Neutrophil (primary cell): Measurements from ENCODE around the gene ANKRD11.

ENCODE experiments used
- H3K27ac ChIP-seq: fragments of 200-600 bp; sonication (generic); 2 replicates; pipeline ENCODE4 v1.5.1; 2016; ENCODE audit warnings: mild to moderate bottlenecking, moderate library complexity
- H3K27me3 ChIP-seq: fragments of 200-600 bp; sonication (generic); 2 replicates; pipeline ENCODE4 v1.6.0; 2016; ENCODE audit warnings: mild to moderate bottlenecking
- H3K36me3 ChIP-seq: fragments of 200-600 bp; sonication (generic); 2 replicates; pipeline ENCODE4 v1.5.1; 2017
- H3K4me1 ChIP-seq, 2 experiments: fragments of 200-600 bp in 1 of 2; sonication (generic) in 1 of 2; 1 replicate in 1 of 2; 2 replicates in 1 of 2; pipeline versions ENCODE4 v1.5.1 to v1.6.1; 2013 to 2016; ENCODE audit warnings: low read depth in 1 of 2, low read length in 1 of 2, mild to moderate bottlenecking in 1 of 2, moderate library complexity in 1 of 2; ENCODE audit not compliant: control insufficient read depth in 1 of 2, insufficient read depth in 1 of 2
- H3K4me3 ChIP-seq, 2 experiments: fragments of 200-600 bp in 1 of 2; sonication (generic) in 1 of 2; 1 replicate in 1 of 2; 2 replicates in 1 of 2; pipeline ENCODE4 v1.5.1; 2013 to 2016; ENCODE audit warnings: low read depth in 1 of 2, low read length in 1 of 2, mild to moderate bottlenecking in 1 of 2, moderate library complexity in 1 of 2
- H3K9me3 ChIP-seq: fragments of 200-600 bp; sonication (generic); 2 replicates; pipeline ENCODE4 v1.5.1; 2016
- TF ChIP-seq, protein P1 (sequence below): fragments of 200-600 bp; sonication (generic); IDR thresholded peaks from 2 replicates; pipeline ENCODE4 v1.5.1; 2016; ENCODE audit warnings: antibody characterized with exemption

The ANKRD11 gene

GRCh38 chr16:89534252-89534756, 43.9 kb upstream of the ANKRD11 start:
- Histone ChIP-seq H3K4me3 (peak overlapping the region; percentile 53 to 62), H3K36me3 (peaks cover 52% of the 10 kb centered on the region), H3K9me3 (no peaks in the 10 kb centered on the region), H3K27ac (peak overlapping the region; percentile 94), H3K27me3 (no peaks in the 10 kb centered on the region), H3K4me1 (peaks cover 39% of the 10 kb centered on the region in 2 experiments)
- TF ChIP-seq, protein P1, sequence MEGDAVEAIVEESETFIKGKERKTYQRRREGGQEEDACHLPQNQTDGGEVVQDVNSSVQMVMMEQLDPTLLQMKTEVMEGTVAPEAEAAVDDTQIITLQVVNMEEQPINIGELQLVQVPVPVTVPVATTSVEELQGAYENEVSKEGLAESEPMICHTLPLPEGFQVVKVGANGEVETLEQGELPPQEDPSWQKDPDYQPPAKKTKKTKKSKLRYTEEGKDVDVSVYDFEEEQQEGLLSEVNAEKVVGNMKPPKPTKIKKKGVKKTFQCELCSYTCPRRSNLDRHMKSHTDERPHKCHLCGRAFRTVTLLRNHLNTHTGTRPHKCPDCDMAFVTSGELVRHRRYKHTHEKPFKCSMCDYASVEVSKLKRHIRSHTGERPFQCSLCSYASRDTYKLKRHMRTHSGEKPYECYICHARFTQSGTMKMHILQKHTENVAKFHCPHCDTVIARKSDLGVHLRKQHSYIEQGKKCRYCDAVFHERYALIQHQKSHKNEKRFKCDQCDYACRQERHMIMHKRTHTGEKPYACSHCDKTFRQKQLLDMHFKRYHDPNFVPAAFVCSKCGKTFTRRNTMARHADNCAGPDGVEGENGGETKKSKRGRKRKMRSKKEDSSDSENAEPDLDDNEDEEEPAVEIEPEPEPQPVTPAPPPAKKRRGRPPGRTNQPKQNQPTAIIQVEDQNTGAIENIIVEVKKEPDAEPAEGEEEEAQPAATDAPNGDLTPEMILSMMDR = peak; percentile 11

- Histone ChIP-seq H3K36me3 (peaks cover 53% of the 10 kb centered on the region), H3K27me3 (no peaks in the 10 kb centered on the region), H3K9me3 (no peaks in the 10 kb centered on the region), H3K4me1 (peaks cover 39% of the 10 kb centered on the region in 2 experiments), H3K4me3 (peak overlapping the region in 1 of 2 experiments; percentile 15), H3K27ac (peak overlapping the region; percentile 94)
- TF ChIP-seq, protein P1 = no peak
Measured at GRCh38 chr16:89531821-89532526, 41.6 kb upstream of the ANKRD11 start.

DNA sequence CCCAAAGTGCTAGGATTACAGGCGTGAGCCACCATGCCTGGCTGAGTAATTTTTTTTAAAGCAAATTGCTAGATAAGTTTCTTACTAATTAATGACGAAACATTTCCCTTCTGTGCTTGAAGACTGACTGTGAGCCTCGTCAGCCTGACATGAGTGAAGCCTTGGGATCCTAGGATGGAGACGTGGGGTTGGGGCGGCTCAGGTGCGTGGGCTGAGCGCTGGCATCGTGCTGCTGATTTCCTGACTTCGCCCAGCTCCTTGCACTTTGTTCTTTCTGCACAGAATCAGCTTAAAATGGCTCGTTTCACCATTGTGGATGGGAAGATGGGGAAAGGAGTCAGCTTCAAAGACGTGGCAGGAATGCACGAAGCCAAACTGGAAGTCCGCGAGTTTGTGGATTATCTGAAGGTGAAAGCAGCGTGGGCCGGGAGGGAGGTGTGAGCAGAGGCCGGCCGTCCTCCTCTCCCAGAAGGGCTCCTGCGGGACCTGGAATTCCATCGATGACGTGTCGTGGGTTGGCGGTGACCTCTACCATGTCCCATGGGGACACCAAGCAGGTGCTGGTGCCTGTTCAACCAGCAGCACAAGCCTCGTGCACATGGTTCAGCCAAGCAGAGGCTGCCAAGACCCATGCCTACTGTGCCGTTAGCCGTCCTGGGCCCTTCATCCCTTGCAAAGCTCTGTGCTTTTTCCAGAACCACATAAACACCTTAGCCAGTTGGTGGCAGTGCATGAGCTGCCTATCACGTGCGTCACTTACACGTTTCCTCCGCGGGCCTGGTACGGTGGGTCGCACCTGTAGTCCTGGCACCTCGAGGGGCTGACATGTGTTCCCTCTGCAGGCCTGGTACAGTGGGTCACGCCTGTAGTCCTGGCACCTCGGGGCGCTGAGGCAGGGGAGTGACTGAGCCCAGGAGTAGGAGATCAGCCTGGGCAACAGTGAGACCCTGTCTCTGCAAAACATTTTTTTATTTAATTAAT, 40.3 kb upstream of the ANKRD11 start:
- TF ChIP-seq, protein P1 = no peak
- H3K4me3 ChIP-seq = no peak overlapping the region
- H3K9me3 ChIP-seq = no peaks in the 10 kb centered on the region
- H3K27ac ChIP-seq = no peak overlapping the region
- H3K36me3 ChIP-seq = peaks cover 63% of the 10 kb centered on the region
- peaks cover 39% of the 10 kb centered on the region in 2 experiments for H3K4me1 ChIP-seq
- no peaks in the 10 kb centered on the region for H3K27me3 ChIP-seq

GRCh38 chr16:89529097-89529496, 38.7 kb upstream of the ANKRD11 start:
- TF ChIP-seq, protein P1 = no peak
- H3K4me3 ChIP-seq = no peak overlapping the region
- H3K9me3 ChIP-seq = no peaks in the 10 kb centered on the region
- H3K4me1 ChIP-seq = peaks cover 24 to 25% of the 10 kb centered on the region in 2 experiments
- H3K27ac ChIP-seq = no peak overlapping the region
- H3K36me3 ChIP-seq = peaks cover 77% of the 10 kb centered on the region
- no peaks in the 10 kb centered on the region for H3K27me3 ChIP-seq

- H3K4me3 ChIP-seq = no peak overlapping the region
- H3K9me3 ChIP-seq = no peaks in the 10 kb centered on the region
- H3K27ac ChIP-seq = no peak overlapping the region
- TF ChIP-seq, protein P1 = no peak
- no peaks in the 10 kb centered on the region for H3K4me1 ChIP-seq
- no peaks in the 10 kb centered on the region for H3K27me3 ChIP-seq
- H3K36me3 ChIP-seq = peaks cover 91% of the 10 kb centered on the region
Measured at GRCh38 chr16:89525146-89525913, 35.0 kb upstream of the ANKRD11 start.
